ENCODE results near the gene SERINC3.

GRCh38 chr20:44468044-44468782 is 53.7 kb downstream of the SERINC3 start:
- TF ChIP-seq POLR2A (IDR thresholded peaks at IDR 0.05): no peak
- no peak for TF ChIP-seq CTCF (IDR thresholded peaks at IDR 0.05)
- TF ChIP-seq POLR2AphosphoS5 (IDR thresholded peaks at IDR 0.05): no peak

Measured in suprapubic skin (tissue), 4 donors.